GM19468 (cell line): ENCODE results near the gene ATP8A2.
"Not testable (repeated sequence)": the region's sequence is repeated elsewhere in the genome, so short reads cannot be mapped to it uniquely, and the experiment has no call there.

Experiments used
- ATAC-seq: cut with Tn5 transposase; IDR thresholded peaks from one replicate; pipeline ENCODE4 v1.9.1; 2021; ENCODE audit warnings: mild to moderate bottlenecking, moderate library complexity, moderate number of reproducible peaks; ENCODE audit not compliant: unreplicated experiment; ENCODE audit errors: extremely low read depth

ATP8A2 gene

DNA sequence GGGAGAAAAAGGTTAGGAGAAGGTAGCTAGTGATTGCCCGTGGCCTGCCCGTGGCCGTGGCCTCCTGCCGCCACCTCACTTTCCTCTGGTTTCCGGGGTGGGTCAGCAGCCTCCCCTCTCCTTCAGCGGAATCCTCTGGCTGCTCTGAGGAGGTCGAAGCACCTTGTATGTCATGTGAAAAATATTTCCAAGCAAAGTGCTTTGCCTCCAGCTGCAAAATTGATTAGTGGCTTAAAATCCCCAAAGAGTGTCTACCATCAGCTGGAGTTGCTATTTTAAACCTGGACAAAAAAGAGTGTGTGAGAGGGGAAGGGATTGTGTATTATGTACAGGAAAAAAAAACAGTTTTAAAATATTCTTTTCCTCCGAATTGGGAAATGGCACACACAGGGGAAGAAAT lies 697.9 kb downstream of the ATP8A2 start:
- not testable (repeated sequence) for ATAC-seq

GRCh38 chr13:26071691-26072090 lies 699.9 kb downstream of the ATP8A2 start:
- no peak for ATAC-seq

DNA sequence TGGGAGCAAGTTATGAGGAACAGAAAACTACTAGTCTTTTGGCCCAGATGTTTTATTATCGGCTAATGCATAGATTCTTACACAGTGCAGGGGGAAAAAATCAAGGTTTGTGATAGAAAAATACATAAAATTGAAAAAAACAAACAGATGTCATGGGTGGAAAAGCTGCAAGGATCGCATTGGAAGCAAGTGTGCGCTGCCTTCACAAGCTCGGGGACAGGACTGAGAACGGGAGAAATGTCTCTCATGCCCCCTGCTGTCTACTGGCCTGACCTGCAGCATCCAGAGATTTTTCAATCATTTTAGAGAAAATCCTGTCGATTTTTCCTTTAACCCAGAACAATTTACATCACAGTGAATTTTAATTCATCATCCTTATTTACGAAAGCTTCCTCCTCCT lies 700.6 kb downstream of the ATP8A2 start:
- not testable (repeated sequence) for ATAC-seq

DNA sequence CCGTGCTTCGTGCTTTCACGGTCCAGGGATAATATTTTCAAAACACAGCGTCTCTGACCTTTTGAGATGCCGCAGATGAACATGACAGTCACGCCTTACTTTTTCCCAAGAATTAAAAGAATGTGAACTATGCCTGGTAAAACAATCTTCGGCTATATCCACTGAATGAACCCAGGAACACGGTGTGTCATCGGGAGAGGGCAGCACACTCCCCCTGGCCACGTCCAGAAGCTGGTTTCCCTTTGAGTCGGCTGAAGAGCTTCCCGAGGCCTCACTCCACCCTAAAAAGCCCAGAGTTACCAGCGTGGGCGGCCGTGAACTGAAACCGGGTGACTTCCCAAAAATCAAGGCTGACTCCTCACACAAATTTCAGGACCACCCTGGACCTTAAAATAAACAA lies 702.9 kb downstream of the ATP8A2 start:
- ATAC-seq: no peak
